NCI-H774 (cell line): ENCODE data around the gene GTF3C6.
"Not testable (repeated sequence)": the region's sequence is repeated elsewhere in the genome, so short reads cannot be mapped to it uniquely, and the experiment has no call there.

Experiments used
- DNase-seq: peaks from one replicate; lab custom pipeline; 2025; lab: John Stamatoyannopoulos, UW

The GTF3C6 gene

DNA sequence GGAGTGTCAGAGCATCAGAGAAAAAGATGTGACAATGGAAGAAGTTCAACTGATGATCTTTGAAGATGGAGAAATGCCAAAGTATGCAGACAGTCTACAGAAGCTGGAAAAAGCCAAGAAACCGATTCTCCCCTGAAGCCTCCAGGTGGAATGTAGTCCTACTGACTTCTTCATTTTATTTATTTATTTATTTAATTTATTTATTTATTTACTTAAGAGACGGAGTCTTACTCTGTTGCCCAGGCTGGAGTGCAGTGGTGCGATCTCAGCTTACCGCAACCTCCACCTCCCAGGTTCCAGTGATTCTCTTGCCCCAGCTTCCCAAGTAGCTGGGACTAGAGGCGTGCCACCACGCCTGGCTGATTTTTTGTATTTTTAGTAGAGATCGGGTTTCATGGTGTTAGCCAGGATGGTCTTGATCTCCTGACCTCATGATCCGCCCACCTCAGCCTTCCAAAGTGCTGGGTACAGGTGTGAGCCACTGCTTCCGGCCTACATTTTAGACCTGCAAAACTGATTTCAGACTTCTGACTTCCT is 21.1 kb downstream of the GTF3C6 start:
- no peak for DNase-seq

DNA sequence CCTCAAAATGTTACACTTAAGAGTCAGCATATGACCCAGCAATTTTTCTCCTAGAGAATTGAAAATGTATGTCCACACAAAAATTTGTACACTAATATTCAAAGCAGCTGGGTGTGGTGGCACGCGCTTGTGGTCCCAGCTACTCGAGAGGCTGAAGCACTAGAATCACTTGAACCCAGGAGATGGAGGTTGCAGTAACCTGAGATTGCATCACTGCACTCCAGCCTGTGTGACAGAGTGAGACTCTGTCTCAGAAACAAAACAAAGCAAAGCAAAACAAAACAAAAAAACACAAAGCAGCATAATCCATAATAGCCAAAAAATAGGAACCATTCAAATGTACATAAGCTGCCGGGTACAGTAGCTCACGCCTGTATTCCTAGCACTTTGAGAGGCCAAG is 21.7 kb downstream of the GTF3C6 start:
- DNase-seq: no peak

DNA sequence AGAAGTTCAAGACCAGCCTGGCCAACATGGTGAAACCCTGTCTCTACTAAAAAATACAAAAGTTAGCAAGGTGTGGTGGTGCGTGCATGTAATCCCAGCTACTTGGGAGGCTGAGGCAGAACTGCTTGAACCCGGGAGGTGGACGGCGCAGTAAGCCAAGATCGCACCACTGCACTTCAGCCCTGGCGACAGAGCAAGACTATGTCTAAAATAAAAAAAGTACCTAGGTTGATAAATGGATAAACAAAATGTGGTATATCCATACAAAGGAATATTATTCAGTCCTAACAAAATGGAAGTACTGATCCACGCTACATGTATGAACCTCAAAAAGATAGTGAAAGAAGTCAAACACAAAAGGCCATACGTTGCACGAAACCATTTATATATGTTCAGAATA is 22.1 kb downstream of the GTF3C6 start:
- no peak for DNase-seq

DNA sequence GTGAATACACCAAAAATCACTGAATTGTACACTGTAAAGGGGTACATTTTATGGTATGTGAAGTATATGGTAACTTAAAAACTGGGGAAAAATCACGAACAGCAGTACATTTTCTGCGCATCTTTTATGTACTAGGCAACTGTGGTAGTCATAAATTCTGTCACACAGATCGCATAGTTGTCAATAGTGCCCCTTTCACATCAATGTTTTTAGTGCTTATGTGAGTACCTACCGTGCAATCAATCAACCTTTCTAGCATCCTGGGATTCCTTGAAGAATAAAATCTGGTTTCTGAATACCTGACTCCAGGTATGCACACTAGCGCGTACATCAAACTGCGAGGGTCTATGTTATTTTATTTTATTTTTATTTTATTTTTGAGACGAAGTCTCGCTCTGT is 22.7 kb downstream of the GTF3C6 start:
- no peak for DNase-seq

DNA sequence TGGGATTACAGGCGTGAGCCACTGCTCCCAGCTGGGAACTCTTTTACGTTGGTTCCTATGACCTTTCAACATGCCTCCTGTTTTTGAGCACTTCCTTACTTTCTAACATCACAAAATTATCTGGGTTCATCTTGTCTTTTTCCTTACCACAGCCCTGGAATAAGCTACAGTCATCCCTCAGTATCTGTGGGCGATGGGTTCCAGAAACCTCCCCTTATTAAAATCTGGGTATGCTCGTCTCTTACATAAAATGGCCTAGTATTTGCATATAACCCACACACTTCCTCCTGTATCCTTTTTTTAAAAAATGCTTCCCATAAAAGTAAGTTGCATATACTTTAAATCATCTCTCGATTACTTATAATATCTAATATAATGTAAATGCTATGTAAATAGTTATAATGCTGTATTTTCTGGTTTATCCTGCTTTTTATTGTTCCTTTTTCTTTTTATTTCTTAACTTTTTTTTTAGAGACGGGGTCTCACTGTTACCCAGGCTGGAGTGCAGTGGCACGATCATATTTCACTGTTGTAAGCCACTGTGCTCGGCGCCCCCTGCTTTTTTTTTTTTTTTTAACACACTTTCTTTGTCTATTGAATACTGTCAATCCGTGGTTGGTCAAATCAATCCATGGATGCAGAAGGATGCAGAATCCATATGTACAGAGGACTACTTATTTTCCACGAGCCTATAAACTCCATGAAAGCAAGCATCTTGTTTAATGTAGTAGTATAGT is 32.5 kb downstream of the GTF3C6 start:
- no peak for DNase-seq

DNA sequence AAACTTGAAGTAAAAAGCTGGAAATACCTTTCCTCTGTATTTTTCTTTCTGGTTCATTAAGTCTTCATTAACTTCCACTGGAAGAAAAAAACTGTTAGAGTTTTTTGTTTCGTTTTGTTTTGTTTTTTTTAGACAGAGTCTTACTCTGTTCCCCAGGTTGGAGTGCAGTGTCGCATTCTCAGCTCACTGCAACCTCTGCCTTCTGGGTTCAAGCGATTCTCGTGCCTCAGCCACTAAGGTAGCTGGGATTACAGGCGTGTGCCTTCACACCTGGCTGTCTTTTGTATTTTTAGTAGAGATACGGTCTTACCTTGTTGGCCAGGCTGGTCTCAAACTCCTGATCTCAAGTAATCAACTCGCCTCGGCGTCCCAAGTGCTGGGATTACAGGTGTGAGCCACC is 38.2 kb downstream of the GTF3C6 start:
- DNase-seq: no peak

DNA sequence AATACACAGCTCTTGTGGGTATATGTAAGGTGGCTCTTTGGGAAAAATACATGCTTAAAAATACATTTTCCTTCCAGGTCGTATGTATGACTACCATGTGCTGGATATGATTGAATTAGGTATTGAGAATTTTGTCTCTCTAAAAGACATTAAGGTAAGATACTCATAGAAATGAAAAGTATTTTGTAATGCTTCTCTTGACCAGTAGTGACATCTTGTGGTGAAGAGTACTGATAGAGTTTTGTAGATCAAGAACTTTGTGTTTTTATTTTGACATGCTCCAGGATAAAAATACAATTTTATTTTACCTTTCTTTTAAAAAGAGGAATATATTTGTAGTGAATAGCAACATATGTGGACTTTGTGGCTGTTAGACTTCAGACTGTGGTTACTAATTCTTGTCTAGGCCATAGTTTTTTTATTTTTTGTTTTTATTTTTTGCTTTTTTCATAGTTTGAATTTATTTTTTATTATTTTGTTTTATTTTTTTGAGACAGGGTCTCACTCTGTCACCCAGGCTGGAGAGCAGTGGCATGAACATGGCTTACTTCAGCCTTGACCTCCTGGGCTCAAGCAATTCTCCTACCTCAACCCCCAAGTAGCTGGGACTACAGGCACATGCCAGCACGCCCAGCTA is 41.2 kb downstream of the GTF3C6 start:
- no peak for DNase-seq

DNA sequence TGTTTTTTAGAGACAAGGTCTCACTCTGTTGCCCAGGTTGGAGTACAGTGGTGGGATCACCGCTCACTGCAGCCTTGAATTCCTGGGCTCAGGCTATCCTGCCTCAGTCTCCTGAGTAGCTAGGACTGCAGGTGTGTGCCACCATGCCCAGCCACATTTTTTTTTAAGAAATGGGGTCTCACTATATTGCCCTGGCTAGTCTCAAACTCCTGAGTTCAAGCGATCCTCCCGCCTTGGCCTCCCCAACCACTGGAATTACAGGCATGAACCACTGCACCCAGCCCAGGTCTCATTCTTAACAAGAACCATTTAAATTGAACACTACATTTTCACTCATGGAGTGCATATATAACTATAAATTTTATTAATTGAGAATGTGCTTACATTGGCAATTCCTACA is 43.8 kb downstream of the GTF3C6 start:
- no peak for DNase-seq

DNA sequence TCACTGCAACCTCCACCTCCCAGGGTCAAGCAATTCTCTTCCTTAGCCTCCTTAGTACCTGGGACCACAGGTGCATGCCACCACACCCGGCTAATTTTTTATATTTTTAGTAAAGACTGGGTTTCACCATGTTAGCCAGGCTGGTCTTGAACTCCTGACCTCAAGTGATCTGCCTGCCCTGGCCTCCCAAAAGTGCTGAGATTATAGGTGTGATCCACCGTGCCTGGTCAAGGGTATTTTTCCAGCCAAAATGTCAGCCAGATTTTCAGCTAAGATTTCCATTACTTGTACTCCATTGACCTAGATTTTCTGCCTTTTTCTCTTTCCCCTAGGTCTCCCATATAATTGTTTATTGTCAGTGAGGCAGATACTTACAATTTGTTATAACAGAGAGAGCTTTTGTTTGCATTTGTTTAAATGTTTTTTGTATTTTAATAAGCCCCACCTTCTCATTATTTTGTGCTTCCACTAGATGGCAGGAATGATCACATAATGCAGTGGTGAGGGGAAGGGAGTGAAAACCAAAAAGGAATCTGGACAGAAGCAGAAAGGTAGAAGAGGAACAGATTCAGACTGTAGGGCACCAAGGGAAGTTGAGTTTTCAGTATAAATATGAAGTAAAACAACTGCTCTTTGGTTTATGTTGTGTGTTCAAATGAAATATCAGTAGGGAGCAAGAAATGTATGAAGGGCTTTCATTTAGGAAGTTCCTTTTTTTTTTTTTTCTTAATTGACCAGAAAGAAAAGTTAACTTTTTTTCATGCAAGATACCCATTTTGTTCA is 53.0 kb downstream of the GTF3C6 start:
- DNase-seq: peak; percentile 67

DNA sequence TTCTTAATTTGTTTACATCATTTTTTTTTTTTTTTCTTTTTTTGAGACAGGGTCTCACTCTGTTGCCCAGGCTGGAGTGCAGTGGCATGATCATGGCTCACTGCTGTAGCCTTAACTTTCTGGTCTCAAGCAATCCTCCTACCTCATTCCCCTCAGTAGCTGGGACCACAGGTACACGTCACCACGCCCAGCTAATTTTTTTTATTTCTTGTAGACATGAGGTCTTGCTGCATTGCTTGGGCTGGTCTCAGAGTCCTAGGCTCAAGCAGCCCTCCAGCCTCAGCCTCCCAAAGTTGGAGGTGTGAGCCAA is 53.6 kb downstream of the GTF3C6 start:
- no peak for DNase-seq

DNA sequence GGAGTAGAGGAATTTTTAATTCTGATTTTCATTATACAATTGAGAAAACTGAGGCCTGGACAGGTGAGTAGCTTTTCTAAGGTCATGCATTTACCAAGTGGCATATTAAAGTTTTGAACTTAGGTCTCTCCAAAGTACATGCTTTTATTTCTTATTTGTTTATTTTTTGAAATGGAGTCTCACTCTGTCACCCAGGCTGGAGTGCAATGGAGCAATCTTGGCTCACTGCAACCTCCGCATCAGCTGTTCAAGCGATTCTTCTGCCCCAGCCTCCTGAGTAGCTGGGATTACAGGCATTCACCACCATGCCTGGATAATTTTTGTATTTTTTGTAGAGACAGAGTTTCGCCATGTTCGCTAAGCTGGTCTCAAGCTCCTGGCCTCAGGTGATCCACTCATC is 54.0 kb downstream of the GTF3C6 start:
- not testable (repeated sequence) for DNase-seq

DNA sequence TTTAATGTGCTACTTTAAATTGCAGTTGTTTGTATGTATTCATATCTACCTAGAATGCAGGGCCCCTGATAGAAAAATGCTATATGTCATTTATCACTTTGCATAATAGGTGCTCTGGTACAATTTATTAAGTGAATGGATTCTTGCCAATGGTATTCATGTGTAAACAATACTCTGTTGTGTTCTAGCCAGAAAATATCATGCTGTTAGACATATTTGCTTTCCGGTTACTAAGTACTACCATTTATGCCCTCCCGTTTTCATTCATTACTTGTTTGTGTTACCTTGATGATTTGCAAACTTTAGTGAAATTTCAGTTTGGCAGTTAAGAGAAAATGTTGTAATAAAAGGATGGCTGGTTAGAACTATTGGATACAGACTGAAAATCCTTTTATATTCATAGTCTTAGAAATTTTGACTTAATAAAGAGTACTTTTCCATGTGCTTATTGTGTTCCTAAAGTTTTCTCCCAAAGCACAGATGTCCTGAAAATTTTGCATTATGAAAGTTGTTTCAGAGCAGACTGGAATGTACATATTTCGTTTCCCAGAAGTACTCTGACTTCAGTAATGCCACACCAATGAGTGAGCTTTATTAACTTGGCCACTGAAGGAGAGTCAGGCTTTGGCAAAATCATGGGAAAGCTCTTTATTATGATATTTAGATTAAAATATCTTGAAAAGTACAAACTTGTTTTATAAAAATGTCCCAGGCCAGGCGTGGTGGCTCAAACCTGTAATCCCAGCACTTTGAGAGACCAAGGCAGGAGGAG is 54.8 kb downstream of the GTF3C6 start:
- peak; percentile 66 for DNase-seq

DNA sequence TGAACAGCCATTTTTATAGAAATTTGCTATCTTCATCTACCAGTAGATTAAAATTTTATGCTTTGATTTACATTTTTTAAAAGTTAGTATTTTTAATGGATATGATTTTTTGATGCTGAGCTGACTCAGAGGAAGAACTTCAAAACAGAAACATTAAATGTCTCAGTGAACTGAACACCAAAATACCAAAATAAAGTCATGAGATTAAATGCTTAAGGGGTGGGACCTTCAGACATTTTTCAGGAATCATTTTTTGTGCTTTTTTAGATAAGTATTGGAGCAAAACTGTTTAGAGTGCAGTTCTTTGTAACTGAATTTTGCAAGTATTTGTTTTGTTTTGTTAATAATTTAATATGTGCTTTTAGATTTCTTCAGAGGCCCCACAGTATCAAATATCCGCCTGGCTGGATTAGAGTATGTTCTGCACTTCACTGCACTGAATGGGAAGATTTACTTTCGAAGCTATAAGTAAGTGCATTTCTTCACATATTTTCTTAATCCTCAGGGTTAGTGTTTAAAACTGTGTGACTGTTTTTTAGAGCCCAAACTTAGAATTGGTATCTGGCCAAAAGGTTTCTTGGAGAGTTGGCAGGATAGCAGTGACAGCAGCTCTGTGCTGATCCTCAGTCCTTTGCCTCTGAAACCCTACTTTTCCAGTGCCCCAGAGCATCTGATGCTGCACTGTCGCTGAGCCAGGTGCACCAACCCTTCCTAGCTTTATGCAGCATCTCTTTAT is 57.1 kb downstream of the GTF3C6 start:
- no peak for DNase-seq

DNA sequence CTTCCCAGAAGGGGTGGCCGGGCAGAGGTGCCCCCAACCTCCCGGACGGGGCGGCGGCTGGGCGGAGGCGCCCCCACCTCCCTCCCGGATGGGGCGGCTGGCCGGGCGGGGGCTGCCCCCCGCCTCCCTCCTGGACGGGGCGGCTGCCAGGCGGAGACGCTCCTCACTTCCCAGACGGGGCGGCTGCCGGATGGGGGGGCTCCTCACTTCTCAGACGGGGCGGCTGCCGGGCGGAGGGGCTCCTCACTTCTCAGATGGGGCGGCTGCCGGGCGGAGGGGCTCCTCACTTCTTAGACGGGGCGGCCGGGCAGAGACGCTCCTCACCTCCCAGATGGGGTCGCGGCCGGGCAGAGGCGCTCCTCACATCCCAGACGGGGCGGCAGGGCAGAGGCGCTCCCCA is 58.7 kb downstream of the GTF3C6 start:
- not testable (repeated sequence) for DNase-seq
